Measurements from ENCODE around the gene GRID1. TPM values are rescaled to one million over a fixed set of nuclear protein-coding genes. Genes with fewer than 3 reads are reported as not detected.
"Not testable (repeated sequence)": the region's sequence is repeated elsewhere in the genome, so short reads cannot be mapped to it uniquely, and the experiment has no call there.

The GRID1 gene
- total RNA-seq, 2 donors from 2014 or later = 4.4 to 5.6 TPM

- intact Hi-C loops (cut with DNase I) = no loop called here
- DNase-seq (ENCODE audit: low spot score) = peak; percentile 68
These were observed 187.5 kb downstream of the GRID1 start for GRCh38 chr10:86179153-86179524.

DNA sequence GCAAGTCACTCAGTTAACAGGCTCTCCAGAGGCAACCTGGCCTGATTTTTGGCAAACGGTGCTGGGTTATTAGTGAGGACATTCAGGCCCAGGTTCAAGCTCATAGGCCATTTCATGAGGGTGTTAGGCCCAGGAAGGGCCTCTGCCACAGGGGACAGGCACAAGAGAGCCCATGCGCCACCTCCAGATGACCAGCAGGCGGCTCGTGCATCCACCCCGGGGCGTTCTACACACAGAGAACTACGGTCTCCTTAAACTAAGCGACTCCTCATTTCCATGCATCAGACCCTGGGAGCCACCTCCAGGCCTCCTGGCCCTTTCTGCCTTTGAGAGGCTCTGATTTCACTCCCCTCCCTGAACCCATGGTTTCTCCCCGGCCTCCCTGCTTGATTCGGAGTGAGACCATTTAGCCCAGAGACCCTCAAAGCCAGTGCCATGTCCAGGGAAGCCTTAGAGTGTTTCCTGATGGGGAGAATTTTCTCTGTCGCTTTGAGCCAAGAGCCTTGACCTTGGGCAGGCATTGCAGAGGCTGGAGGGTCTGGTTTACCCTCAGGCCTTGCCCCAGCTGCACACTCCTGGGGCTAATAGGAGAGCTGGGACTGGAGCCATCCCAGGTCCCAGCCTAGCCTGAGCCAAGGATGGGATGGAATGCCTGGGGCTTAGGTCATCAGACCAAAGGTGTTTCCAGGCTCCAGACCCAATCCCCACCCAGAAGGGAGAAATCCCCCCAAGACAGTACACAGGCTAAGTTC is 188.0 kb downstream of the GRID1 start:
- intact Hi-C loops (cut with DNase I) = no loop called here
- DNase-seq (ENCODE audit: low spot score) = peak; percentile 54

- peak; percentile 34 for DNase-seq (ENCODE audit: low spot score)
These were observed 188.9 kb downstream of the GRID1 start for GRCh38 chr10:86177537-86178155.

GRCh38 chr10:86176850-86177536 is 189.6 kb downstream of the GRID1 start:
- peak; percentile 41 for DNase-seq (ENCODE audit: low spot score)
- intact Hi-C loops (cut with DNase I) = no loop called here

More at GRCh38 chr10:86177537-86178155, 188.9 kb downstream of the GRID1 start:
- intact Hi-C loops (cut with DNase I) = no loop called here

DNA sequence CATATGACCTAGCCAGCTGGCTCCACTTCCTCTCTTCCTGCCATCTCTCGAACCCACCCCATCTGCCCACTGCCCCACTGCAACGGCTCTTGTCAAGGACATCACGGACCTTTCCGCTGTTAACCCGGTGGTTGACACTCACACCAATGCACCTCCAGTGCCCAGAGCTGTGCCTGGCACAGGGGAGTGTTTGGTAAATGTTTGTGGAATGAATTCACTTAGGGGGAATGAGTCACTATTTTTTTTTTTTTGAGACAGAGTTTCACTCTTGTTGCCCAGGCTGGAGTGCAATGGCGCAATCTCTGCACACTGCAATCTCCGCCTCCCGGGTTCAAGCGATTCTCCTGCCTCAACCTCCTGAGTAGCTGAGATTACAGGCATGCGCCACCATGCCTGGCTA is 191.1 kb downstream of the GRID1 start:
- intact Hi-C loops (cut with DNase I) = not testable (repeated sequence)
- DNase-seq (ENCODE audit: low spot score) = peak; percentile 31

- intact Hi-C loops (cut with DNase I) = no loop called here
- DNase-seq (ENCODE audit: low spot score) = no peak
These were observed 194.3 kb downstream of the GRID1 start for GRCh38 chr10:86172301-86172700.

GRCh38 chr10:86170255-86171108 is 196.1 kb downstream of the GRID1 start:
- peak; percentile 57 for DNase-seq (ENCODE audit: low spot score)
- intact Hi-C loops (cut with DNase I) = no loop called here

- peak; percentile 70 for DNase-seq (ENCODE audit: low spot score)
- intact Hi-C loops (cut with DNase I) = no loop called here
These were observed 196.9 kb downstream of the GRID1 start for GRCh38 chr10:86169506-86170254.

DNA sequence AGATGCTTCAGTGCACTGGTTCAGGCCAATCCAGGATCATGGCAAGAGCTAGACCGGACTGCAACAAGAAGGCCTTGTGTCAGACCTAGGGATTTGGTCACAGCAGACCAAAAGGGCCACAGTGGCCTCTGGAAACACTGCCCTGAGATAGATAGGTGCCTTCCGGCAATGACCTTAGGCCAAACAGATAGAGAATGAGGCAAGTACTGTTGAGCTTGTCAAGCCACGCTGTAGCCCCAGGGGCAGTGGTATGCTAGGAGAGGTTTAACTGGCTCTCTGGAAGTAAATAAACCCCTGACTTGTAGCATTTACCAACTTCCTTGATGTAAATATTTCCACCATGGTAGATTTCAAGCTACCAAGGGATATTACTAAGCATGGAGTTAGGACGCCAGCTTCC is 197.5 kb downstream of the GRID1 start:
- intact Hi-C loops (cut with DNase I) = no loop called here
- DNase-seq (ENCODE audit: low spot score) = peak; percentile 44

DNA sequence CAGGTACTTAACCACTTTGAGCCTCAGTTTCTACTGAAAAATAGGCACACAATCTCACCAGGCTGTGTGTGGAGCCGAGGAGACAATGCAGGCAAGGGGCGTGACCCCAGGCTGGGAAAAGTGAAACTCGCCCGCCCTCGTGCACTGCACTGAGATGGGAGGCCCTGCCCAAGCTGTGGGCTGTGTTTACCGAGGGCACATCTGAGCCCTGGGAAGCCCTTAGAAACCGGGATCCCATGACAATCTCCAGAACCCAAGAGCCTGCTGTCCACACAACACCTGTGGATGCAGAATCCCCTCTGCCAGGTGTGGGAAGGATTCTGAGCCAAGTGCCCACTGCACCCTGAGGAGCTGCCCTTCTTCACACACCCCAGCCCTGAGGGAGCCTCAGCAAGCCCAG is 198.3 kb downstream of the GRID1 start:
- DNase-seq (ENCODE audit: low spot score) = peak; percentile 62
- intact Hi-C loops (cut with DNase I) = no loop called here

DNA sequence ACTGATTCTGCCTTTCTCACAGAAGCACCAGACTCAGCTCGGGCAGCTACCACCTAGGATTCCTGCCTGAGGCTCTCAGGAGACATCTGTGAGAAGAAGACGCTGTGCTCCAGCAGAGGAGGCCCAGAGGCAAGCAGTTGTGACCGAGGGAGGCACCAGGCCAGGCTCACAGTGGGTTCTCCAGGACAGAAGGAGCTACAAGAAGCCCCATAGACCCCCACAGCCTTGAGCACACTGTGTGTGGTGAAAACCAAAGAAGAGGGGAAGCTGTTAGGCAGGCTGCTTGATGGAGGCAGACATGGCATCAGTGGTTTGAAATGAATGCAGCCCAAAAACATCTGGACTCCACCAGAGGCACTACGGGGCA is 198.8 kb downstream of the GRID1 start:
- no peak for DNase-seq (ENCODE audit: low spot score)
- intact Hi-C loops (cut with DNase I) = no loop called here

GRCh38 chr10:86167121-86167761 is 199.4 kb downstream of the GRID1 start:
- intact Hi-C loops (cut with DNase I) = no loop called here
- DNase-seq (ENCODE audit: low spot score) = peak; percentile 77

GRCh38 chr10:86165666-86166065 is 200.9 kb downstream of the GRID1 start:
- DNase-seq (ENCODE audit: low spot score) = peak; percentile 67
- intact Hi-C loops (cut with DNase I) = no loop called here

- peak; percentile 25 for DNase-seq (ENCODE audit: low spot score)
- intact Hi-C loops (cut with DNase I) = no loop called here
These were observed 201.5 kb downstream of the GRID1 start for GRCh38 chr10:86164960-86165630.

DNA sequence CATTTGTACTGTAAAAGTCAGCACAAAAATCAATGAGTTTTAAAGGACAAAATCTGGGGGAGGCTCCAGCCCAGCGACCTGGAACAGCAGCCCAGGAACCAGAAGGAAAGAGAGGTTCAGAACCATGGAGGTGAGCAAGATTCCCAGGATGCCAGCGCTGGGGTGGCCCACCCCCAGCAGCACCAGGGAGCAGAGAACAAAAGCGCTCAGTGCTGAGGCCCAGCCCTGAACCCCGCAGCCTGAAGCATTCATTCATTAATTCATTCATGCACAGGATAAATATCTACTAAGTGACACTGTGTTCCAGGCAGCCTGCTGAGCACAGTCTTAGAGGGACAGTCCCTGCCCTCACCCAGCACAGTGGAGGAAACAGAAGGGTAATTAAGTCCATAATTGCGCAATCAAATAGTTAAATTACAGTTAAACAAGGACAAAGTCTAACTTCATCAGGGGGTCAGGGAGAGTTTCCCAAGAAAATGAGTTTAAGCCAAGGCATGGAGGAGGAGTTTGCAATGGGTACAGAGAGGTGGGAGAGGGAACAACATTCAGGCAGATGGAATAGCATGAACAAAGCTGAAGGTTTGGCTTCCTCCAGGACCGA is 202.3 kb downstream of the GRID1 start:
- no peak for DNase-seq (ENCODE audit: low spot score)
- intact Hi-C loops (cut with DNase I) = no loop called here

GRCh38 chr10:86163522-86164173 is 202.9 kb downstream of the GRID1 start:
- peak; percentile 78 for DNase-seq (ENCODE audit: low spot score)
- intact Hi-C loops (cut with DNase I) = no loop called here

Data from posterior vena cava (tissue), 2 donors.